Bone marrow (tissue), 2 donors: ENCODE results near the gene CCDC57.
"Not testable (repeated sequence)": the region's sequence is repeated elsewhere in the genome, so short reads cannot be mapped to it uniquely, and the experiment has no call there.

ENCODE experiments used
- DNase-seq, 2 donors: peaks; one replicate each; lab custom pipeline; 2025; lab: John Stamatoyannopoulos, UW

CCDC57 gene

GRCh38 chr17:82152556-82153294, 59.9 kb downstream of the CCDC57 start:
- no peak for DNase-seq

- DNase-seq: no peak
These were observed 60.5 kb downstream of the CCDC57 start for GRCh38 chr17:82152114-82152513.

GRCh38 chr17:82151106-82151957, 61.3 kb downstream of the CCDC57 start:
- DNase-seq: no peak

- no peak for DNase-seq
These were observed 63.1 kb downstream of the CCDC57 start for GRCh38 chr17:82149401-82150099.

- no peak for DNase-seq
These were observed 63.6 kb downstream of the CCDC57 start for GRCh38 chr17:82148997-82149396.

- DNase-seq: no peak
These were observed 64.6 kb downstream of the CCDC57 start for GRCh38 chr17:82148011-82148410.

GRCh38 chr17:82146663-82147654, 65.7 kb downstream of the CCDC57 start:
- no peak for DNase-seq

- DNase-seq: no peak
These were observed 67.0 kb downstream of the CCDC57 start for GRCh38 chr17:82145550-82146155.

- no peak for DNase-seq
These were observed 69.3 kb downstream of the CCDC57 start for GRCh38 chr17:82143333-82143732.

GRCh38 chr17:82139961-82140360, 72.7 kb downstream of the CCDC57 start:
- DNase-seq: not testable (repeated sequence)

GRCh38 chr17:82138511-82138992, 74.1 kb downstream of the CCDC57 start:
- DNase-seq: no peak

- DNase-seq: no peak
These were observed 78.5 kb downstream of the CCDC57 start for GRCh38 chr17:82134101-82134500.

- not testable (repeated sequence) for DNase-seq
These were observed 79.3 kb downstream of the CCDC57 start for GRCh38 chr17:82133166-82133953.

- no peak for DNase-seq
These were observed 83.5 kb downstream of the CCDC57 start for GRCh38 chr17:82129095-82129494.

- no peak for DNase-seq
These were observed 84.4 kb downstream of the CCDC57 start for GRCh38 chr17:82128287-82128686.

- no peak for DNase-seq
These were observed 84.9 kb downstream of the CCDC57 start for GRCh38 chr17:82127704-82128103.

GRCh38 chr17:82127315-82127595, 85.4 kb downstream of the CCDC57 start:
- DNase-seq: no peak

GRCh38 chr17:82126556-82127314, 85.9 kb downstream of the CCDC57 start:
- DNase-seq: no peak

- no peak for DNase-seq
These were observed 88.5 kb downstream of the CCDC57 start for GRCh38 chr17:82124101-82124500.
